Measurements from ENCODE around the gene GUCA2B.

The GUCA2B gene

GRCh38 chr1:42142894-42143675 lies 10.1 kb upstream of the GUCA2B start:
- no peak for DNase-seq (ENCODE audit: low read depth)

- DNase-seq (ENCODE audit: low read depth): no peak
Observed at GRCh38 chr1:42143896-42144710, 9.1 kb upstream of the GUCA2B start.

- DNase-seq (ENCODE audit: low read depth): no peak
Observed at GRCh38 chr1:42144711-42145388, 8.4 kb upstream of the GUCA2B start.

- no peak for DNase-seq (ENCODE audit: low read depth)
Observed at GRCh38 chr1:42145389-42145716, 7.9 kb upstream of the GUCA2B start.

GRCh38 chr1:42145764-42146625 lies 7.2 kb upstream of the GUCA2B start:
- DNase-seq (ENCODE audit: low read depth): no peak

GRCh38 chr1:42146626-42147320 lies 6.4 kb upstream of the GUCA2B start:
- DNase-seq (ENCODE audit: low read depth): peak; percentile 34

- no peak for DNase-seq (ENCODE audit: low read depth)
Observed at GRCh38 chr1:42148166-42148565, 5.0 kb upstream of the GUCA2B start.

- no peak for DNase-seq (ENCODE audit: low read depth)
Observed at GRCh38 chr1:42150651-42151050, 2.6 kb upstream of the GUCA2B start.

- no peak for DNase-seq (ENCODE audit: low read depth)
Observed at GRCh38 chr1:42152119-42152518, 1.1 kb upstream of the GUCA2B start.

- no peak for DNase-seq (ENCODE audit: low read depth)
Observed at GRCh38 chr1:42153624-42154023, 414 bp downstream of the GUCA2B start.

GRCh38 chr1:42154685-42155084 lies 1.5 kb downstream of the GUCA2B start:
- no peak for DNase-seq (ENCODE audit: low read depth)

GRCh38 chr1:42155362-42155761 lies 2.2 kb downstream of the GUCA2B start:
- DNase-seq (ENCODE audit: low read depth): no peak

- DNase-seq (ENCODE audit: low read depth): no peak
Observed at GRCh38 chr1:42157667-42158066, 4.5 kb downstream of the GUCA2B start.

GRCh38 chr1:42158189-42158588 lies 5.0 kb downstream of the GUCA2B start:
- DNase-seq (ENCODE audit: low read depth): no peak

GRCh38 chr1:42162181-42162580 lies 9.0 kb downstream of the GUCA2B start:
- no peak for DNase-seq (ENCODE audit: low read depth)

GRCh38 chr1:42163114-42163513 lies 9.9 kb downstream of the GUCA2B start:
- no peak for DNase-seq (ENCODE audit: low read depth)

GRCh38 chr1:42163536-42164503 lies 10.6 kb downstream of the GUCA2B start:
- DNase-seq (ENCODE audit: low read depth): no peak

- no peak for DNase-seq (ENCODE audit: low read depth)
Observed at GRCh38 chr1:42164551-42165420, 11.6 kb downstream of the GUCA2B start, which contains the start of gene GUCA2A. Gene GUCA2A, minus strand, starts transcription at chr1:42164745. Its CDS starts 33 bp downstream, at chr1:42164712.

All from activated T-helper 9 cell treated with anti-CD3 and anti-CD28 coated beads, Interleukin-2, amount 50 U/mL, for 16 hours (primary cell).